Epithelial cell of proximal tubule (primary cell): ENCODE data around the gene ATF7. TPM values are rescaled to one million over a fixed set of nuclear protein-coding genes. Genes with fewer than 3 reads are reported as not detected.

Experiments used
- DNase-seq: peaks from one replicate; pipeline ENCODE4 v3.0.0-alpha.2; 2011; ENCODE audit warnings: low read depth
- H3K4me3 ChIP-seq: 2 replicates; pipeline ENCODE4 v1.5.1; 2011; ENCODE audit warnings: low read depth, mild to moderate bottlenecking, low read length
- total RNA-seq: library from RNA; depleted of rRNA; stranded (reverse); fragments of >200 nt; gene quantifications from 2 replicates; pipeline ENCODE4 v1.2.3, GENCODE V29; 2015
- TF ChIP-seq, protein P1 (sequence below): conservative IDR thresholded peaks from 2 replicates; pipeline ENCODE4 v1.5.1; 2012; ENCODE audit warnings: low read depth, mild to moderate bottlenecking, low read length

Gene ATF7
- total RNA-seq, result 8.8 and 9.2 TPM in 2 replicates

DNA sequence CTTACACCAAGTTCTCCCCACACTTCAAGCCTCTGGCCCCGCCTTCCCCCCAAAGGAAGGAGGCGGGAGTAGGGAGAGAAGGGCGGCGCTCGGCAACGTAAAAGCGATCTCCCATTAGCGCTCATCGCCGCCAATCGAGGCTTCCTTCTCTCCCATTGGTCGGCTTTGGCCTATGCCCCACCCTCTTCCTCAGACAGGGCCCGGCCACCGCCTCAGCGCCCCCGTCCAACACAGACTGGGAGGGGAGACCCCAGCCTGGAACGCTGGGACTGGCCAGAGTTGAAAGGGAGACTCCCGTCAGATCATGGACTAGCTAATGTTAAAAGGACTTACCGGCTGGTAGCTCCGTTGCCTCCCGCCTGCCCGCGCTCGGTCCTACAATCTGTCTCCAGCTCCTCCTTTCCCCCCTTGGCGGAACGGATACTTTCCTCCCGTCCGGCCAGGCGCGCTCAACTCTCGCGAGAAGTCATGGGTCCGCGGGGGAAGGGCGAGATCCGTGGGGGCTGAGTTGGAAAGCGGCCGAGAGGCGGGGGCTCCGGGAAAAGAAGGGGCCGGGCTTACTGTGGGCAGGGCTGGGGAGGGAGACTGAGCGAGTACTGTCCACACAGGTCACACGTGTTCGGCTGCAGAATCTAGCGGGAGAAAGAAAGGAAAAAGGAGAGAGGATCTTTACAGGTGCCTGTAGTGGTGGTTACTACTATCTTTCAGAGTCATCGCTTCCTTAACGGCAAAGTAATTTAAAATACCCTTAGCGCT is at the start of gene ATF7:
Gene ATF7, minus strand, starts transcription at position 437 of the 756 bp plus-strand sequence. CDS start 25,382 bp downstream, outside the sequence.
- DNase-seq, result peak; percentile 85
- peak within 1 kb of the TSS; percentile 69 for H3K4me3 ChIP-seq
- TF ChIP-seq, protein P1, sequence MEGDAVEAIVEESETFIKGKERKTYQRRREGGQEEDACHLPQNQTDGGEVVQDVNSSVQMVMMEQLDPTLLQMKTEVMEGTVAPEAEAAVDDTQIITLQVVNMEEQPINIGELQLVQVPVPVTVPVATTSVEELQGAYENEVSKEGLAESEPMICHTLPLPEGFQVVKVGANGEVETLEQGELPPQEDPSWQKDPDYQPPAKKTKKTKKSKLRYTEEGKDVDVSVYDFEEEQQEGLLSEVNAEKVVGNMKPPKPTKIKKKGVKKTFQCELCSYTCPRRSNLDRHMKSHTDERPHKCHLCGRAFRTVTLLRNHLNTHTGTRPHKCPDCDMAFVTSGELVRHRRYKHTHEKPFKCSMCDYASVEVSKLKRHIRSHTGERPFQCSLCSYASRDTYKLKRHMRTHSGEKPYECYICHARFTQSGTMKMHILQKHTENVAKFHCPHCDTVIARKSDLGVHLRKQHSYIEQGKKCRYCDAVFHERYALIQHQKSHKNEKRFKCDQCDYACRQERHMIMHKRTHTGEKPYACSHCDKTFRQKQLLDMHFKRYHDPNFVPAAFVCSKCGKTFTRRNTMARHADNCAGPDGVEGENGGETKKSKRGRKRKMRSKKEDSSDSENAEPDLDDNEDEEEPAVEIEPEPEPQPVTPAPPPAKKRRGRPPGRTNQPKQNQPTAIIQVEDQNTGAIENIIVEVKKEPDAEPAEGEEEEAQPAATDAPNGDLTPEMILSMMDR, result no peak

DNA sequence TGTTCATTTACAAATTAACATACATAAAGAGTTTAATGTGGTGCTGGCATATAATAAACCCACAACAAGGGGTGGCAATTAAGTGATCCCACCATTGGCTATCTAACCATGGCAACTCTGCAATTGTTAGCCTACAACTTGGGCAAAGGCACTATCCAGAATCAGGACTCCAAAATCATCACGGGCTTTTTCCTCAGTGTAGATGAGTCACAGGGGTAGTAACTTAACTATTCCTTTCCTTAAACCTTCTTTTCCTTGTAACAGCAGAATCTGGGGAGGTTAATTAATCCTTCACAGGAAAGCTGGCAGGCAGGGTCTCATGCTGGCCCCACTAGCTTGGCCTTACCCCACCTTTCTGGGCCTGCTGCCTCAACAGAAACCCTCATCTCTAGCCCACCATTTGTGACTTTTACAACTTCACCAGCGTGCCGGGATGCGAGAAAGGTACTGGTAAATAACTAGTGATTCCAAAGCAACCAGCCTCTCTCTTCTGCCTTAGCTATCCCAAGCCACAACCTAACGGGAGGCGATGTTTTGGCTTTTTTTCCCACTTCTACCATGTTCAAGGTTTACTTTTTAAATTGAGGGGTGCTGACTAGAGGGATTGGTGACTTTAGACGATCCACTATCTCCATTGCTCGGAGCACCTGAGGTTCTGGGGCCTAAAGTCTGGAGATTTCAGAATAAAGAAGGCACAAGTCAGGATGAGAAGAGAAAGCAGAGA is 49.0 kb upstream of the ATF7 start:
- TF ChIP-seq, protein P1, result no peak
- no peak for DNase-seq
- H3K4me3 ChIP-seq, result peak overlapping the region; percentile 100

DNA sequence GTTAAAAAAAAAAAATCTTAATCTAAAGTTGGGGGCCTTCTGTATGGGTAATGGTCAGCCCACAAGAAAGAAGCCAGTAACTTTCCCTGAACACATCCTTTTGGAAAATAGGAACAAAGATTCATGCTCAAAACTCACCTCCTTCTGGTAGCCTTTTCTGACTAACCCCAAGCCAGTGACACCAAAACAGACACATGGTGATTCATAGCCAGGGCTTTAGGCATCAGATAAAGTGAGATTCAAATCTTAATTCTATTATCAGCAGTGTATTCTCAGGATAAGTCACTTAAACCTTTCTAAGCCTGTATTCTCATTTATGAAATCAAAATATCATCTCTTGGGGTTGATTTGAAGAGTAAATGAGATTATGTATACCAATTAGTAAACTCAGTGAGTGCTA is 44.8 kb upstream of the ATF7 start:
- TF ChIP-seq, protein P1, result no peak
- no peak for DNase-seq

DNA sequence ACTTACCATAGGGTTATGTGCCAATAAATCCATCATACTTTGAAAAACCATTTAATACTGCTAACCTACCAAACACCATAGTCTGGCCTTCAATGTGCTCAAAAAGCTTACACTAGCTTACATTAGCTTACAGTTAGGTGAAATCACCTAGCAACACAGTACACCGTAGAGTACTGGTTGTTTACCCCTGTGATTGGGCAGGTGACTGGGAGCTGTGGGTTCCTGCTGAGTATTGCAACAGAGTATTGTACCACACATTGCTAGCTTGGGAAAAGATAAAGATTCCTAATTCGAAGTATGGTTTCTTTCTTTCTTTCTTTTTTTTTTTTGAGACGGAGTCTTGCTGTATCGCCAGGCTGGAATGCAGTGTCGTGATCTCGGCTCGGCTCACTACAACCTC is 44.1 kb upstream of the ATF7 start:
- TF ChIP-seq, protein P1, result no peak
- no peak overlapping the region for H3K4me3 ChIP-seq
- no peak for DNase-seq

More for the DNA sequence above, 44.8 kb upstream of the ATF7 start:
- no peak overlapping the region for H3K4me3 ChIP-seq

DNA sequence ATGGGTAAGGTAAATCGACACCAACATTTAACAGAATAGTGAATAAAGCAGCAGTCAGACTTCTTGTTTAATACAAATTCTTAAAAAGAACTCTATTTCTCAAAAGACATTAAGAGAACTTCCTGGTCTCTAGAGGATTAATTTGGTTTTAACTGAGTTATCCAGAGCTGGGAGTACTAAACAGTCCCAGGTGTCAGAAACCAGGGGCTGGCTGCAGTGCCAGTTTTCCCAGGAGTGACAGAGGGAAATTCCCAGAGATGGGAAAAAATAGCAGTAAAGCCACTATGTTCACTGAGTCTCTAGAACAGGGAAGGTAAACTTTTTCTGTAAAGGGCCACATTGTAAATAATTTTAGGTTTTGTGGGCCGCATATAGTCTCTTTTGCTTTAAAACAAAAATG is 40.9 kb upstream of the ATF7 start:
- H3K4me3 ChIP-seq, result no peak overlapping the region
- TF ChIP-seq, protein P1, result no peak
- no peak for DNase-seq

DNA sequence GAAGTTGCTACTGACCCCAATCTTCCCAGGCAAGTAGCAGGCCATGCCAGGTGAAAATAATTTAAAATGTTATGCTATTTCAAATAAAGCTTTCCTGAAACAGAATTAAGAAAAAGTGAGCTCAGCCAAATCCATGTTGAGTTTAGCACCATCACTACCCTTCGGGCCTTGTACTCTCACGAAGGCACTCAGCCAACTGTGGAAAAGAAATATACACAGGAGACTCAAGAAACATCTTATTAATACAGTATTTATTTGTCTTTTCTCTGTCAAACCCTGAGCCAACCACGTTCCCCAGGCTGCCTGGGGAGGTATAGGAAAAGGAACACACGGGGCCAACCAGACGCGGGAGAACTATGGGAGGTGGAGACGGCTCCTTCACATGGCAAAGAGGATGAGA is 38.8 kb upstream of the ATF7 start:
- TF ChIP-seq, protein P1, result no peak
- DNase-seq, result no peak
- no peak overlapping the region for H3K4me3 ChIP-seq
